Measurements from ENCODE around the gene NOD2. TPM values are rescaled to one million over a fixed set of nuclear protein-coding genes. Genes with fewer than 3 reads are reported as not detected.

NOD2 gene
- total and polyA plus RNA-seq, 5 donors from 2014 or later = 1.5 to 11.7 (median 3.4) TPM

DNA sequence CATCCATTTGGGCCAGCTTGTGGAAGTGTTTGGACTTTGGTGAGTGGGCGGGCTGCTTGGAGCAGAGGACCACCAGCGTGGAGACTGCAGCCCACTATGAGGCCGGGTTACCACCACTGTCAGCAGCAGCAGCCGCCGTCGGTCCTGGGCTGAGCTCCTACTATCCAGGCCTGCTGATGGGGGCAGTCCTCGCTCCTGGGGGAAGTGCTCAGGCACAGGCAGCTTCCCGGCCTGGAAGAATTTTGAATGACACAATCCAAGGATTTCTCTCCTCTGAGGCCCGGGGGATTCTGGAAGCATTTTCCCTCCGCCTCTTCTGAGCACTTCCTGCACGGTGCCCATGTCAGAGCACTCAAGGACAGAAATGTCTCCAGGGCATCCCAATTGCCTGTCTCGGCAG, 5.3 kb upstream of the NOD2 start:
- Mint-ChIP-seq H3K4me3 (no peak overlapping the region), H3K4me1 (peaks cover 19 to 57% (median 41%) of the 10 kb centered on the region in 4 donors), H3K27me3 (no peaks in the 10 kb centered on the region), H3K9me3 (no peaks in the 10 kb centered on the region), H3K36me3 (no peaks in the 10 kb centered on the region), H3K27ac (peak overlapping the region in 1 of 3 donors; percentile 10)
- Histone ChIP-seq H3K4me3 (ENCODE audit: low read depth, low read length) (no peak overlapping the region), H3K9me3 (ENCODE audit: control insufficient read depth in 2 of 2, low read length in 2 of 2) (no peaks in the 10 kb centered on the region), H3K27me3 (ENCODE audit: control insufficient read depth, insufficient read depth, low read length) (no peaks in the 10 kb centered on the region), H3K4me1 (ENCODE audit: control insufficient read depth, insufficient read depth, low read length, poor library complexity, severe bottlenecking) (peaks cover 37% of the 10 kb centered on the region), H3K36me3 (ENCODE audit: control insufficient read depth, insufficient read depth, low read length) (no peaks in the 10 kb centered on the region), H3K27ac (ENCODE audit: insufficient read depth, low read length, poor library complexity, severe bottlenecking) (no peak overlapping the region)
- ATAC-seq (ENCODE audit: low read depth in 2 of 2) (no peak), DNase-seq (no peak)

DNA sequence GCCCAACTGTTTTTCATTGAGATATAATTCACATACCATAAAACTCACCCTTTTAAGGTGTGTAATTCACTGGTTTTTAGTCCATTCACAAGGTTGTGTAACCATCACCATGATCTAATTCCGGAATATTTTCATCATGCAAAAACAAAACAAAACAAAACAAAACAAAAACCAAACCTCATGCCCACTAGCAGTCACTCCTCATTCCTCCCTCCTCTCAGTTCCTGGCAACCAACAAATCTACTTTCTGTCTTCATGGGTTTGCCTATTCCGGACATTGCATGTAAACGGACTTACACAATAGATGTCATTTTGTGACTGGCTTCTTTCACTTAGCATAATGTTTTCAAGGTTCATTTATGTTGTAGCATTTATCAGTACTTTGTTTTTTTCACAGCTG, 4.5 kb upstream of the NOD2 start:
- peak overlapping the region in 1 of 3 donors; percentile 53 for H3K27ac Mint-ChIP-seq
- Histone ChIP-seq H3K27me3 (ENCODE audit: control insufficient read depth, insufficient read depth, low read length) (no peaks in the 10 kb centered on the region), H3K36me3 (ENCODE audit: control insufficient read depth, insufficient read depth, low read length) (no peaks in the 10 kb centered on the region), H3K4me3 (ENCODE audit: low read depth, low read length) (no peak overlapping the region), H3K27ac (ENCODE audit: insufficient read depth, low read length, poor library complexity, severe bottlenecking) (no peak overlapping the region), H3K4me1 (ENCODE audit: control insufficient read depth, insufficient read depth, low read length, poor library complexity, severe bottlenecking) (peaks cover 37% of the 10 kb centered on the region), H3K9me3 (ENCODE audit: control insufficient read depth in 2 of 2, low read length in 2 of 2) (no peaks in the 10 kb centered on the region)
- peaks cover 15 to 52% (median 34%) of the 10 kb centered on the region in 4 donors for H3K4me1 Mint-ChIP-seq
- H3K36me3 Mint-ChIP-seq = no peaks in the 10 kb centered on the region
- DNase-seq (no peak), ATAC-seq (ENCODE audit: low read depth in 2 of 2) (no peak)
- no peaks in the 10 kb centered on the region for H3K9me3 Mint-ChIP-seq
- H3K4me3 Mint-ChIP-seq = peak overlapping the region in 1 of 4 donors; percentile 3
- H3K27me3 Mint-ChIP-seq = no peaks in the 10 kb centered on the region

- no peaks in the 10 kb centered on the region for H3K36me3 Mint-ChIP-seq
- H3K4me1 Mint-ChIP-seq = peaks cover 5 to 51% (median 34%) of the 10 kb centered on the region in 4 donors
- Histone ChIP-seq H3K27ac (ENCODE audit: insufficient read depth, low read length, poor library complexity, severe bottlenecking) (no peak overlapping the region), H3K4me1 (ENCODE audit: control insufficient read depth, insufficient read depth, low read length, poor library complexity, severe bottlenecking) (peaks cover 36% of the 10 kb centered on the region), H3K27me3 (ENCODE audit: control insufficient read depth, insufficient read depth, low read length) (no peaks in the 10 kb centered on the region), H3K4me3 (ENCODE audit: low read depth, low read length) (no peak overlapping the region), H3K36me3 (ENCODE audit: control insufficient read depth, insufficient read depth, low read length) (no peaks in the 10 kb centered on the region), H3K9me3 (ENCODE audit: control insufficient read depth in 2 of 2, low read length in 2 of 2) (no peaks in the 10 kb centered on the region)
- no peak overlapping the region for H3K27ac Mint-ChIP-seq
- DNase-seq (no peak), ATAC-seq (ENCODE audit: low read depth in 2 of 2) (no peak)
- H3K27me3 Mint-ChIP-seq = no peaks in the 10 kb centered on the region
- no peak overlapping the region for H3K4me3 Mint-ChIP-seq
- peaks cover 0 to under 1% (median 0%) of the 10 kb centered on the region in 7 donors for H3K9me3 Mint-ChIP-seq
Measured at GRCh38 chr16:50690177-50690576, 3.2 kb upstream of the NOD2 start.

DNA sequence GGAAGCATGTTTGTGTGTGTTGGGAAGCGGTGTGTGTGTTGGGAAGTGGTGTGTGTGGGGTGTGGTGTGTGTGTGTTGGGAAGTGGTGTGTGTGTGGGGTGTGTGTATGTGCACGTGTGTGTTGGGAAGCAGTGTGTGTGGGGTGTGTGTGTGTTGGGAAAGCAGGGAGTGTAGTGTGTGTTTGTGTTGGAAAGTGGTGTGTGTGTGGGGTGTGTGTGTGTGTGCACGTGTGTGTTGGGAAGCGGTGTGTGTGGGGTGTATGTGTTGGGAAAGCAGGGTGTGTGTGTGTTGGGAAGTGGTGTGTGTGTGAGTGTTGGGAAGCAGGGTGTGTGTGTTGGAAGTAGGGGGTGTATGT, 785 bp upstream of the NOD2 start:
- DNase-seq = no peak

GRCh38 chr16:50694206-50694605, 800 bp downstream of the NOD2 start:
- H3K27ac Mint-ChIP-seq = peak overlapping the region; percentile 59 to 97 (median 87)
- peaks cover 0 to 1% (median 0%) of the 10 kb centered on the region in 7 donors for H3K9me3 Mint-ChIP-seq
- no peaks in the 10 kb centered on the region for H3K27me3 ChIP-seq (ENCODE audit: control insufficient read depth, insufficient read depth, low read length)
- H3K36me3 Mint-ChIP-seq = no peaks in the 10 kb centered on the region
- H3K4me3 Mint-ChIP-seq = peak overlapping the region; percentile 79 to 93 (median 85)
- peak overlapping the region; percentile 80 for H3K4me3 ChIP-seq (ENCODE audit: low read depth, low read length)
- H3K4me1 Mint-ChIP-seq = peaks cover 6 to 66% (median 45%) of the 10 kb centered on the region in 4 donors
- peaks cover 56% of the 10 kb centered on the region for H3K4me1 ChIP-seq (ENCODE audit: control insufficient read depth, insufficient read depth, low read length, poor library complexity, severe bottlenecking)
- H3K36me3 ChIP-seq (ENCODE audit: control insufficient read depth, insufficient read depth, low read length) = no peaks in the 10 kb centered on the region
- no peak overlapping the region for H3K27ac ChIP-seq (ENCODE audit: insufficient read depth, low read length, poor library complexity, severe bottlenecking)
- no peak for DNase-seq
- H3K27me3 Mint-ChIP-seq = no peaks in the 10 kb centered on the region
- no peaks in the 10 kb centered on the region for H3K9me3 ChIP-seq (ENCODE audit: control insufficient read depth in 2 of 2, low read length in 2 of 2)
- ATAC-seq (ENCODE audit: low read depth in 2 of 2) = no peak

More for the DNA sequence above, 785 bp upstream of the NOD2 start:
- H3K9me3 Mint-ChIP-seq = peaks cover 0 to 1% (median 0%) of the 10 kb centered on the region in 7 donors
- H3K27ac Mint-ChIP-seq = no peak overlapping the region
- no peaks in the 10 kb centered on the region for H3K27me3 Mint-ChIP-seq
- Histone ChIP-seq H3K27me3 (ENCODE audit: control insufficient read depth, insufficient read depth, low read length) (no peaks in the 10 kb centered on the region), H3K27ac (ENCODE audit: insufficient read depth, low read length, poor library complexity, severe bottlenecking) (no peak overlapping the region), H3K4me1 (ENCODE audit: control insufficient read depth, insufficient read depth, low read length, poor library complexity, severe bottlenecking) (peaks cover 42% of the 10 kb centered on the region), H3K36me3 (ENCODE audit: control insufficient read depth, insufficient read depth, low read length) (no peaks in the 10 kb centered on the region), H3K4me3 (ENCODE audit: low read depth, low read length) (no peak overlapping the region), H3K9me3 (ENCODE audit: control insufficient read depth in 2 of 2, low read length in 2 of 2) (no peaks in the 10 kb centered on the region)
- H3K4me1 Mint-ChIP-seq = peaks cover 6 to 54% (median 36%) of the 10 kb centered on the region in 4 donors
- no peaks in the 10 kb centered on the region for H3K36me3 Mint-ChIP-seq
- ATAC-seq (ENCODE audit: low read depth in 2 of 2) = no peak
- peak overlapping the region in 3 of 4 donors; percentile 73 to 92 (median 76) for H3K4me3 Mint-ChIP-seq

- no peaks in the 10 kb centered on the region for H3K36me3 Mint-ChIP-seq
- no peaks in the 10 kb centered on the region for H3K36me3 ChIP-seq (ENCODE audit: control insufficient read depth, insufficient read depth, low read length)
- H3K27ac ChIP-seq (ENCODE audit: insufficient read depth, low read length, poor library complexity, severe bottlenecking) = peak overlapping the region; percentile 86
- H3K4me1 ChIP-seq (ENCODE audit: control insufficient read depth, insufficient read depth, low read length, poor library complexity, severe bottlenecking) = peaks cover 67% of the 10 kb centered on the region
- no peaks in the 10 kb centered on the region for H3K27me3 ChIP-seq (ENCODE audit: control insufficient read depth, insufficient read depth, low read length)
- no peaks in the 10 kb centered on the region for H3K9me3 ChIP-seq (ENCODE audit: control insufficient read depth in 2 of 2, low read length in 2 of 2)
- H3K4me3 Mint-ChIP-seq = peak overlapping the region; percentile 59 to 85 (median 82)
- peak overlapping the region; percentile 80 for H3K4me3 ChIP-seq (ENCODE audit: low read depth, low read length)
- peaks cover 0 to 1% (median 0%) of the 10 kb centered on the region in 7 donors for H3K9me3 Mint-ChIP-seq
- peak overlapping the region; percentile 87 to 97 (median 91) for H3K27ac Mint-ChIP-seq
- DNase-seq (no peak), ATAC-seq (ENCODE audit: low read depth in 2 of 2) (no peak)
- no peaks in the 10 kb centered on the region for H3K27me3 Mint-ChIP-seq
- H3K4me1 Mint-ChIP-seq = peaks cover 6 to 74% (median 52%) of the 10 kb centered on the region in 4 donors
Measured at GRCh38 chr16:50695017-50696000, 1.9 kb downstream of the NOD2 start.

- Histone ChIP-seq H3K4me3 (ENCODE audit: low read depth, low read length) (peak overlapping the region; percentile 55), H3K4me1 (ENCODE audit: control insufficient read depth, insufficient read depth, low read length, poor library complexity, severe bottlenecking) (peaks cover 69% of the 10 kb centered on the region), H3K9me3 (ENCODE audit: control insufficient read depth in 2 of 2, low read length in 2 of 2) (no peaks in the 10 kb centered on the region), H3K27ac (ENCODE audit: insufficient read depth, low read length, poor library complexity, severe bottlenecking) (peak overlapping the region; percentile 86), H3K36me3 (ENCODE audit: control insufficient read depth, insufficient read depth, low read length) (no peaks in the 10 kb centered on the region), H3K27me3 (ENCODE audit: control insufficient read depth, insufficient read depth, low read length) (no peaks in the 10 kb centered on the region)
- peaks cover 6 to 75% (median 57%) of the 10 kb centered on the region in 4 donors for H3K4me1 Mint-ChIP-seq
- peak overlapping the region; percentile 2 to 85 (median 60) for H3K4me3 Mint-ChIP-seq
- DNase-seq (no peak), ATAC-seq (ENCODE audit: low read depth in 2 of 2) (no peak)
- H3K9me3 Mint-ChIP-seq = peaks cover 0 to 1% (median 0%) of the 10 kb centered on the region in 7 donors
- peak overlapping the region; percentile 83 to 98 (median 97) for H3K27ac Mint-ChIP-seq
- H3K27me3 Mint-ChIP-seq = no peaks in the 10 kb centered on the region
- H3K36me3 Mint-ChIP-seq = no peaks in the 10 kb centered on the region
Measured at GRCh38 chr16:50696126-50696525, 2.7 kb downstream of the NOD2 start.

Data from CD4-positive, CD25-positive, alpha-beta regulatory T cell (primary cell).